ENCODE data around the gene MTREX.

GRCh38 chr5:55327281-55327680 lies 19.5 kb downstream of the MTREX start:
- TF ChIP-seq CTCF (conservative IDR thresholded peaks at IDR 0.05), result no peak
- TF ChIP-seq ZFX (IDR thresholded peaks at IDR 0.05), result no peak

Data from C4-2B (cell line).